AG04449 (cell line): ENCODE measurements around the gene ZNF507.

Experiments used
- CTCF ChIA-PET: fragments of 350-600 bp; formaldehyde crosslinking; extraction: SDS; loops from one replicate; lab custom pipeline; 2021; ENCODE audit warnings: antibody characterized with exemption; lab: Yijun Ruan, JAX
- POLR2A ChIA-PET: fragments of 400-600, 350-600 bp; formaldehyde crosslinking; extraction: SDS; loops from one replicate; lab custom pipeline; 2020; ENCODE audit warnings: antibody characterized with exemption, inconsistent platforms; lab: Yijun Ruan, JAX
- DNase-seq: peaks from one replicate; pipeline ENCODE4 v3.0.0-alpha.2; 2010; ENCODE audit warnings: low read depth, low spot score
- H3K4me3 ChIP-seq: 2 replicates; pipeline ENCODE4 v1.5.1; 2011; ENCODE audit warnings: low read depth, mild to moderate bottlenecking, control low read depth, low read length
- CTCF ChIP-seq: IDR thresholded peaks from one replicate; pipeline ENCODE4 v1.5.1; 2011; ENCODE audit warnings: mild to moderate bottlenecking, moderate library complexity, low read length, control low read depth, inconsistent platforms; ENCODE audit not compliant: insufficient read depth; ENCODE audit errors: missing control alignments

Gene ZNF507

DNA sequence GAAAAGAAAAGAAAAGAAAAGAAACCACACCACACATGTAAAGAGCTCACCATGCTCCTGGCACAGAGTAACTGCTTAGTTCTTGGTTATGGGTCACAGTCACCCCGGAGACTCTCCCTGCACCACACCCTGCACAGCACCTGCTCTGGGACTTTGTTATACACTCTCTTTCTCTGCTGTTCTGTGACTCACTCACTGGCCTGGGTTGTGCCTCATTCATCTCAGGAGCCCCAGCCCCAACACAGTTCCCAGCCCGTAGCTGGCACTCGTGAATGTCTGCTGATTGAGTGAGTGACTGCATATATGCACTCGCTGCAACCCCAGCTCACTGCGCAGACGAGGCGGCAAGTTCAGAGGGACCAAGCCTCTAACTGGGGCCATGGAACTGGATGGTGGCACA is 22.9 kb upstream of the ZNF507 start:
- CTCF ChIA-PET: no interaction called here
- DNase-seq: no peak
- no peak for TF ChIP-seq CTCF
- no peak overlapping the region for H3K4me3 ChIP-seq
- POLR2A ChIA-PET: no interaction called here

DNA sequence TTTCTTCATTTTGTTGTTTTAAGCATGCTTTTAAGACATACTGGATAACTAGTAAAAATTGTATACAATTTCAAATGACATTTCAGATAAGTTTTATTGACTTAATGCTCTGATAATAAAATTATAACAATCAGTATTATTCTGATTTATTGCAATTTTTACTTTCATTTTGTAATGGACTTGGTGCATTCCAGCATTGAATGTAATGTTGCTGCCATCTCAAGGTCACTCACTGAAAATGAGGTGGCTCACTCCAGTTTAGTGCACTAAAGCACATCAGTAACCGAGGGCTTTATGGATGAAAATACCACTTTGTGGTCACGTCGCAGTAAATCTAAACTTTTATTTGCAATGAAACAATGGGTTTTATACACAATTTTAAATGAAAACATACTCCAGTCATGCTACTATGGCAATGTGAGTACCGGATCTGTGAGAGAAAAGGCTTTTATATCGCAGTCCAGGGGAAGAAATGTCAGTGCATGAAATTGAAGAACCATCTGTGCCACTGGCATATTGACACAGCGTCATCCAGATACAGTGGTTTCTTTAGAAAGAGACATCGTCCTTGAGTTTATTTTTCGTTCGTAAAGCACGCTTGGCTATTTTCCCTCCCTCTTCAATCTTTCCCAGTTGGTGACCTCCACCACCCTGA is 20.7 kb upstream of the ZNF507 start:
- no peak overlapping the region for H3K4me3 ChIP-seq
- DNase-seq: no peak
- no peak for TF ChIP-seq CTCF
- ChIA-PET POLR2A (no interaction called here), CTCF (no interaction called here)

DNA sequence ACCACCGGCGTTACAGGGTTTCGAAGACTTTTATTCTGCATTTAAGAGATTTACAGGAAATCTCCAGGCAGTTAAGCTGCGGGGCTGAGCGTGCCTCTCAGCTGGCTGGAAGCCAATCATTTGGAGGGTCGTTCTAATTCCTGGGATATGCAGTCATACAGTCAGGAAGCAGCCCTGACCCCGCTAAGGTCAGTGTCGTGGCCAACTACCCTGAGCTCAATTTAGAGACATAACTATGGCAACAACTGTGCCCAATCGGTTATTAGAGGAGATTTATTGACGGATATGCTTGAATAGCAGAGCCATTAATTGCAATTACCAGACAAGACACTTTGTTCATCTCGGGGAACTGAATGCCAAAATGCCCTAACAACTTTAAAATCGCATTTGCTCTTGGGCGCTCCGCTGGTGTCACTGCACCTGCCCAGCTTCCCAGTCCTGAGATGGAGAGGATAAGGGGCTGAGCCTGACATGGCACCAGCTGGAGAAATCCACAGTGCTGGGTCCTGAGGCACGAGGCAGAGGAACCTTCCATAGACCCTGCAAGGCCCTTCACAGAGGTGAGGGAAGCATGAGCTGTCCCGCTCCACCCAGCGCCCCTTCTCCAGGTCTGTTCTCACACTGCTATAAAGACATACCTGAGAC is 15.1 kb upstream of the ZNF507 start:
- no peak for TF ChIP-seq CTCF
- ChIA-PET POLR2A (no interaction called here), CTCF (interaction anchor here (1.3 to 2.0 kb wide), 2 partner anchors 10 to 11 kb away, joined by 4 to 9 read pairs; no protein-coding TSS in a partner anchor)
- no peak overlapping the region for H3K4me3 ChIP-seq
- no peak for DNase-seq

GRCh38 chr19:32333227-32333626 is 12.2 kb upstream of the ZNF507 start:
- CTCF ChIA-PET: interaction anchor here (0.6 to 1.6 kb wide), 2 partner anchors 131 to 161 kb away, joined by 3 to 4 read pairs; no protein-coding TSS in a partner anchor

DNA sequence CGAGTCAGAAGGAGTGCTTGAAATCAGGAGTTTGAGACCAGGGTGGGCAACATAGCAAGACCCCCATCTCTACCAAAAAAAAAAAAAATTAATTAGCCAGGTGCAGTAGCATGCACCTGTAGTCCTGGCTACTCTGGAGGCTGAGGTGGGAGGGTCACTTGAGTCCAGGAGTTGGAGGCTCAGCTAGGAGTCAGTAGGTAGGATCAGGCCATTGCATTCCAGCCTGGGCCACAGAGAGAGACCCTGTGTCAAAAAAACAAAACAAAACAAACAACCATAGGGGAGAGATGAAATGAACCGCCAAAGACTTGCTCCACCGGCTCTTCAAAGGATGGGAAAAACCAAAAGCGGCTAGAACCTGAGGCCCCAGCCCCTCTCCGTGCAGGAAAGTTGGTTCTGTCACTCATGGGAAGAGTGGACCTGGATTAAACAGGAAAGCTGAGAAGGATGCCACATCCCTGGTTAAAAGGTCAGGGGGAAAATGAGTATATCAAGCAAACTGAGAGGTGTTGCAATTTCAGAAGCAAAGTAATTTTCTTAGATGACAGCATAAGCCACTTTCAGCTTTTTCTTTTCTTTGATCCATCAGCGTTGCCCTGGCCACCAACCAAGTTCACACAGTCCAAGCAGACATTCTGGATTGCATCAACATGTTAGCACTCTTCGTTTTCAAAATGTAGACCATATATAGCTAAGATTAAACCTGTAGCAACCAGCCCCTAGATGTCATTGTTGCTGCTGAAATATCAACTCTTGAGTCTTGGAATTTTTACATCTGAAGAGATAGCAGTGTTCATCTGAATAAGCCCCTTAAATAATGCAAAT is 8.9 kb upstream of the ZNF507 start:
- no peak for TF ChIP-seq CTCF
- ChIA-PET POLR2A (interaction anchor here (0.7 kb wide), 1 partner anchor 9 kb away, joined by 7 read pairs; the partner anchor contains the start of gene ZNF507), CTCF (interaction anchor here (0.5 to 8.6 kb wide), 16 partner anchors 10 to 1654 kb away, joined by 3 to 93 read pairs (median 4); partner anchors contain the start of gene ZNF507)
- peak overlapping the region; percentile 46 for H3K4me3 ChIP-seq
- peak; percentile 12 for DNase-seq

More at GRCh38 chr19:32333227-32333626, 12.2 kb upstream of the ZNF507 start:
- H3K4me3 ChIP-seq: no peak overlapping the region
- no peak for DNase-seq
- POLR2A ChIA-PET: no interaction called here
- TF ChIP-seq CTCF: no peak
